Measurements from ENCODE around the gene C3orf18. TPM values are rescaled to one million over a fixed set of nuclear protein-coding genes. Genes with fewer than 3 reads are reported as not detected.

Gene C3orf18
- total RNA-seq, 1 experiment from 2014 or later, result 0.68 TPM

GRCh38 chr3:50551054-50551659 is 16.4 kb downstream of the C3orf18 start:
- no peak for DNase-seq (ENCODE audit: low spot score)

- DNase-seq (ENCODE audit: low spot score), result no peak
These were observed 17.3 kb downstream of the C3orf18 start for GRCh38 chr3:50550079-50550736.

GRCh38 chr3:50549226-50549625 is 18.3 kb downstream of the C3orf18 start:
- no peak for DNase-seq (ENCODE audit: low spot score)

- no peak for DNase-seq (ENCODE audit: low spot score)
These were observed 21.8 kb downstream of the C3orf18 start for GRCh38 chr3:50545781-50546180.

GRCh38 chr3:50542177-50543034 is 25.1 kb downstream of the C3orf18 start:
- DNase-seq (ENCODE audit: low spot score), result peak; percentile 18

DNA sequence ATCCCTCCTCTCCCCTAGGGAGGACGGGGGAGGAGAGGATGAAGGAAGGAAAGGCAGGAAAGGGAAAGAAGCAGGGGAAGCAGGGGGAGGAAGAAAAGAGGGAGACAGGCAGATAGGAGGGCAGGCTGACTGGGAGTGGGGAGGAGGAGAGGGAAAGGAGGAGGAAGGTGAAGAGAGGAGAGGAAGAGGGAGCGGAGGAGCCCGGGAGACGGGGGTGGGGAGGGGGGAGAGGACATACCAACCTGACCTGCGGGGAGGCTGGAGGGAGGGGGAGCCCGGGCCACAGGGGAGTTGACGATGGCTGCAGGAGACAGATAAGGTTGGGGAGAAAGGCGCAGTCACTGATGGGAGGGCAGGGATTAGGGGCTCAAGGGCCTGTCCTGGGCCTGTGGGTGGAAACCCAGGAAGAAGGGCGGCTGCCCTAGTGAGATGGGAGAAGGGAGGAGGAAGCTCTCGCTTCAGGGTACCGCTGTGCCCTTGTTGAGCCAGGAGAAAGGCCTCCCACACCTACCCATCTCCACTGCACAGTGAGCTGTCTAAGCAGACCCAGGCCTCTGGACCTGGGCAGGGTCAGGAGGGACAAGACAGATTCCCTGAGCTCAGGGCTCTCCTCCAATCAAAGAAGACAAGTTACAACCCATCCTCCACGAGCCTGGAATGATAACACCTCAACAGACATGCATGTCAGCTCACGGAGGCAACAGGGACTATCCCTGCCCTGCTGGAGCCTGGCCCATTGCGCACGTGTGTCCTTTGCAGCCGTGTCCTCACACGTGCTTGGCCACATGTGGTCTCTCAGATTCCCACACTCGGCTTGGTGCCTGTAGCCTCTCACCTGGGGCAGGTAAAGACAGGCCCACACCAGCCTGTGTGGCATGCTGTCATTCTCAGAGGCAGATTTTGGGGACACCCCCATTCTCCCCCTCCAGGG is 27.9 kb downstream of the C3orf18 start:
- no peak for DNase-seq (ENCODE audit: low spot score)

DNA sequence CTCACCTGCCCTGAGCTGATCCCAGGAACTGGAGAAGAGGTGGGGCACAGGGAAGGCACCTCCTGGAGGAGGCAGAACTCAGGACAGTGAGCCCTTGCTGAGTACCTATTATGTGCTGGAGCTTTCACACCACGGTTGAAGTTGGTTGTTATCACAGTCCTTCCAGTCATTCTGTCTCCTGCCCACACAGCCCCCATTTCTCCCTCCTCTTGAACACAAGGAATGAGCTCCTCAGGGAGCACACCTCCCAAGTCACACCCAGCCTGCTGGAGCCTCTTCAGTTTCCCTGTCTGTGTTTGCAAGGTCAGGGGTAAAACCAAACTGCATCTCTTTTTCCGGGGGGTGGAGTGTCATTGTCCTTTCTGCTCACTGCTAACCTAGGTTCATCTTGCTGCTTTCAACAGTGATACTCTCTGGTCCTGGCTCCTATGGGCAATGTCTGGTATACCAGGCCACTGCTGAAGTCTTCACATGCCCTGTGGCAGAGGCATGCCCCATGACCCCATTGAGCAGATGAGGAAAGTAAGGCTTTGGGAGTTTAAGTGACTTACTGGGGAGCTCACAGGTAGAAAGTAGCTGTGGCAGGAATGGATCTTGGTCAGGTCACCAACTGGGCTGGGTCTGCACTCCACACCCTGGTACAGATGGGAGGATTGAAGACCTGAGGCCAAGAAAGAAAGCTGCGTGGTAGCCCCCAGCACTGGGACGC is 30.0 kb downstream of the C3orf18 start:
- DNase-seq (ENCODE audit: low spot score), result no peak

DNA sequence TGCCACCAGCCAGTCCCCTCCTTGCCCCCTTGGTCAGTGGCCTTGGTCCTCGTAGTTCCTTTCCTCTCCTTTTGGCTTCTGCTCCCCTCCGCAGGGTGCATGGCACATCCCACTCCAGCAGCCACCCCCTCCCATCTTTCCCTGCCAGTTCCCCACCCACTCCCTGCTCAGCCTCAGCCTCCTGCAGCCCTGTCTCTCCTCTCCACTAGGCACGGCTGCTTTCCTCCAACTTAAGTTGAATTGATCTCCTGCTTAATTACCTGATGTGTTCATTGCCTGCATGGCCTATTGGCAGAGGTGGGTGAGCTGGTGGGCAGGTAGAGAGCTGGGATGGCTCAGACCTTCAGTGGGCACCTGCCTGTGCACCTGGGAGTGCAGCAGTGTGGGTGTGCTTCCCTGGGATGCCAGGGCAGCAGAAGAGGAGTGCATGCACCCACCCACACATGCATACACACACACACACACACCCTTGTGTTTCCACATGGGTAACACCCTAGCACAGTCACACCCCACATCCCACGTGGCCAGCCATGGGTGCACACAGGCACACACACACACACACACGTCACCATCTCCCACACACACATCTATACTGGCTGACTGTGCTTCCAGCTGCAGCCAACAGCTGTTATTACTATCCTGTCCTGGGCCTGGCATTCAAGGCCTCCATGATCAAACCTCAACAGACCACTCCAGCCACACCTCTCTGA is 30.9 kb downstream of the C3orf18 start:
- DNase-seq (ENCODE audit: low spot score), result no peak

DNA sequence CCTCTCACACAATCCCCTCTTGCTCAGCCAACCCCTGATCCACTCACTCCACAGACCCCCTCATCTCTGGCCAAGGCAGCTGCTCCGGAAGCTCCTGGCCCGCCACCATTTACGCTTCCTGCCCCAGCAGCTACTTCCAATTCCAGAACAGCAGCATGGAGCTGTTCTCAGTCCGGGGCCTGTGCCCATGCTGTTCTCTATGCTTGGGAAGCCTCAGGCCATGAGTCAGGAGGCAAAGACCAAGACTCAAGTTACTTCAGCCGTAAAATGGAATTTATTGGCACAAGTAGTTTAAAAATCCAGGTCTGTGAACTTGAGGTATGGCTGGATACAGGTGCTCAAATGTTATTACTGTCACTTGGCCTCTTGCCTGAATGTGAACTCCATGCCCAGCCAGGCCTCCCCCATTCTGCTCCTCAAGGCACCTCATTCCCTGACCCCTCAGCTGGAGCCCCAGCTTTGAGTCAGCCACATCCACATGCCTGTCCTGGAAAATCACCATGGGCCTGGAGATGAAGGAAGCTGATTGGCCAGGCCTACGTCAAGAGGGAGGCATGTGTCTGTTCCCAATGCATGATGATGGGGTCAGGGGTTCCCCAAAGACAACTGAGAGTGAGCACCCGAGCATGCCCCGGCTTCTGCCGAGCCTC is 32.7 kb downstream of the C3orf18 start:
- no peak for DNase-seq (ENCODE audit: low spot score)

GRCh38 chr3:50533807-50534461 is 33.6 kb downstream of the C3orf18 start:
- DNase-seq (ENCODE audit: low spot score), result no peak

GRCh38 chr3:50533316-50533715 is 34.2 kb downstream of the C3orf18 start:
- DNase-seq (ENCODE audit: low spot score), result no peak

DNA sequence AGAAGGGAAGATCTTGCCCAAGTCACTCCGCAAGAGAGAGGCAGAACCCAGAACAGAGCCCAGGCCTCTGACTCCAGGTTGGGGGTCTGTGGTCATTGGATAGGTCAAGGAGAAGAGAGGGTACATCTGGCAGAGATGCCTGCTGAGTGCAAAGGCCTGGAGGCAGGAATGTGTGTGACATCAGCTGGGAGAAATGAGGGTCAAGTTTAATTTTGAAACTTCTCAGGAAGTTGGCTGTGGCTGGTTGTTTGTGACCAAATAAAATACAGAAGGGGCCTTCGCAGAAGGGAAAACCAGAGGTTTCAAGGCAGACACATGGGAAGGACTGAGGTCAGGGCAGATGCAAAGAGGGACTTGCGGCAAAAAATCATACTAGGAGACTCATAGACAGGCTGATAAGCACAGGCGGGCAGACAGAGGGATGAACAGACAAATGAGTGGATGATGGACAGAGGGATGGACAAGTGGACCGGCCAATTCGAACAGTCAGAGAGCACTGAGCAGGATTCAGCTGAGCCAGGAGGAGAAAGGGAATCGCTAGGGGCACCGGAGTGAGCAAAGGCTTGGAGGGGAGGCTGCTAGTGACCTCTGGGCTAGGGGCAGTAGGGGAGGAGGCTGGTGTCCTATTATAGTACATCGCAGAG is 35.4 kb downstream of the C3orf18 start:
- DNase-seq (ENCODE audit: low spot score), result no peak

- no peak for DNase-seq (ENCODE audit: low spot score)
These were observed 36.3 kb downstream of the C3orf18 start for GRCh38 chr3:50531201-50531600.

- no peak for DNase-seq (ENCODE audit: low spot score)
These were observed 37.3 kb downstream of the C3orf18 start for GRCh38 chr3:50530001-50530970.

GRCh38 chr3:50525987-50526386 is 41.6 kb downstream of the C3orf18 start:
- DNase-seq (ENCODE audit: low spot score), result peak; percentile 29

DNA sequence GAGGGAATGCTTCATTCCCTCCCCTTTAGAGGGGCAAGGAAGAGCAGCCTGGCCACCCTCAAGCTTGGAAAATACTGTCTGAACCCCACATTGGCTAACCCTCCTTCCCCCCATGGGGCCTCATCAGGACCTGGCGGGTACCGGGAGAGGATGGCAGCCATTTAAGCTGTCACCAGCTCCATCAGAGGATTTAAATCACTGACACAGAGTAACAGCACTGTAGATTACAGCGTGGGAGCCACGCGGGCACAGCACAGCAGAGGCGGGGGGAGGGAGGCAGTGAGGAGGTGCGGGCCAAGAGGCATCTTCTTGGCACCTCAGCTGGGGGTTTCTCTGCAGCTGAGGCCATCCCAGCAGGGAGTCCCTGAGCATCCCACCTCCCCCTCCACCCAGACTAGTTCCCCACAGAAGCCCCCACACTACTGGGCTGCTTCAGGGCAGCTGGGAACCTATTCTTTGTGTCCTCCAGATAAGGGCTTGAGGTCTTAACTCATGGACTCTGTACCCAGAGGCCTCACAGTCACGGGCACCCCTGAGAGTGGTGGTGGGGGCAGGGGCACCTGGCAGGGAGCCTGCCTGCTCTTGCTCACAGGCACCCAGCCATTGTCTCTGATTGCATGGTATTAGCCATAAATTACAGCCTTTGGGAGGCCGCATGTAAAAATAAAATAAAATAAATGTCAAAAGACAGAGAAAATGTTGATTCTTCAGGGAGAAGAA is 42.2 kb downstream of the C3orf18 start:
- DNase-seq (ENCODE audit: low spot score), result no peak

DNA sequence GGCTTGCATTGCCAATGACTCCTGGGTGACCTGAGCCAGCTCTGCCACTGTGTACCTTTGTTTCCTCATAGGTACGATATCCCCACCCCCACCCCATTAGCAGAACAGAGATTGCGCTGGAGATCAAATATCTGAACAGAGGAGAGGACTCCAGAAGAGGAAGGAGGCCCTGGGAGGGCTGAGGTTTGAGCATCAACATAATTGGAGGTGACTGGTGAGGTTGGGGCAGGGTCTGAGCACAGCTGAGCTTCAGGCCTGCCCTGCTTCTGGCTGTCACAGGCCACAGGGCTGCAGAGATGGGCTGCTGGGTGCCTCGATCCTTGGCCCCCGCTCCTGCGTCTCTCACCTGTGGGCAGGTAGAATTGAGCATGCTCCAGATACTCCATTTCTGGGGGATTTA is 42.8 kb downstream of the C3orf18 start:
- no peak for DNase-seq (ENCODE audit: low spot score)

All from H4 (cell line).